ENCODE results near the gene CADM1.

Gene CADM1

GRCh38 chr11:115379528-115379927 is 124.7 kb downstream of the CADM1 start:
- Histone ChIP-seq H3K79me2 (ENCODE audit: control insufficient read depth, low read length) (no peaks in the 10 kb centered on the region), H3K4me1 (ENCODE audit: control insufficient read depth, low read length) (no peaks in the 10 kb centered on the region), H3K9me2 (replicated peaks; ENCODE audit: control insufficient read depth, low read length) (no peaks in the 10 kb centered on the region), H3K36me3 (ENCODE audit: control insufficient read depth, low read length) (no peaks in the 10 kb centered on the region), H3K4me2 (ENCODE audit: low read length) (no peak overlapping the region), H3K4me3 (ENCODE audit: low read length) (no peak overlapping the region), H3F3A (ENCODE audit: control insufficient read depth, insufficient read depth) (no peaks in the 10 kb centered on the region), H4K20me1 (ENCODE audit: control insufficient read depth, insufficient read depth, low read depth, low read length) (no peaks in the 10 kb centered on the region), H3K27me3 (ENCODE audit: control insufficient read depth, low read length) (peaks cover 6% of the 10 kb centered on the region), H3K27ac (ENCODE audit: low read depth, low read length) (no peak overlapping the region), H3K9me3 (ENCODE audit: control insufficient read depth, insufficient read depth, low read length) (no peaks in the 10 kb centered on the region)
- TF ChIP-seq CTCF (IDR thresholded peaks at IDR 0.05; ENCODE audit: low read depth, low read length, poor library complexity, severe bottlenecking) (no peak), EZH2phosphoT487 (IDR thresholded peaks at IDR 0.05; ENCODE audit: borderline replicate concordance, low read length) (no peak)

GRCh38 chr11:115378557-115378956 is 125.7 kb downstream of the CADM1 start:
- no peaks in the 10 kb centered on the region for H3K9me3 ChIP-seq (ENCODE audit: control insufficient read depth, insufficient read depth, low read length)
- no peak overlapping the region for H3K4me2 ChIP-seq (ENCODE audit: low read length)
- H3K27me3 ChIP-seq (ENCODE audit: control insufficient read depth, low read length), result peaks cover 6% of the 10 kb centered on the region; the same call in 1 of the 2 replicates
- no peaks in the 10 kb centered on the region for H3K4me1 ChIP-seq (ENCODE audit: control insufficient read depth, low read length)
- no peaks in the 10 kb centered on the region for H3K36me3 ChIP-seq (ENCODE audit: control insufficient read depth, low read length)
- H3K4me3 ChIP-seq (ENCODE audit: low read length), result no peak overlapping the region
- TF ChIP-seq CTCF (IDR thresholded peaks at IDR 0.05; ENCODE audit: low read depth, low read length, poor library complexity, severe bottlenecking) (no peak), EZH2phosphoT487 (IDR thresholded peaks at IDR 0.05; ENCODE audit: borderline replicate concordance, low read length) (no peak)
- H3K9me2 ChIP-seq (replicated peaks; ENCODE audit: control insufficient read depth, low read length), result no peaks in the 10 kb centered on the region
- no peaks in the 10 kb centered on the region for H3F3A ChIP-seq (ENCODE audit: control insufficient read depth, insufficient read depth)
- no peak overlapping the region for H3K27ac ChIP-seq (ENCODE audit: low read depth, low read length)
- H3K79me2 ChIP-seq (ENCODE audit: control insufficient read depth, low read length), result no peaks in the 10 kb centered on the region
- no peaks in the 10 kb centered on the region for H4K20me1 ChIP-seq (ENCODE audit: control insufficient read depth, insufficient read depth, low read depth, low read length)

DNA sequence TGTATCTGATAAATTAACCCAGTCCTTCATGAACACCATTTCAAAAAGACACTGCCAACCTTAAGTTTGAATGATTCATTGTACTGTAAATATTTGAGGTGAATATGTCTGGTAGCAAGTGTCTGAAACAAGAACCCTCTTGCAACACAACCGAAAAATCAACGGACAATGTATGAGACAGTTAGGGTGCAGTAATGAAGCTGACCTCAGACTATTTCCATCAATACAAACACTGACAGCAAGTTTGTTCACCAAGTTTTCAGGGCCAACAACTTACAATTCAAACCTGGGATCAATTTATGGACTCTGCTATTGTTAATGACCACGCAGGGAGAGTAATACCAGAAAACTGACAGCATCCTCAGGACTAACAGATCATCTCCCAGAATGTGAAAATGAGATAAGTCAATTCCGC is 126.3 kb downstream of the CADM1 start:
- TF ChIP-seq EZH2phosphoT487 (IDR thresholded peaks at IDR 0.05; ENCODE audit: borderline replicate concordance, low read length) (no peak), CTCF (IDR thresholded peaks at IDR 0.05; ENCODE audit: low read depth, low read length, poor library complexity, severe bottlenecking) (no peak)
- Histone ChIP-seq H4K20me1 (ENCODE audit: control insufficient read depth, insufficient read depth, low read depth, low read length) (no peaks in the 10 kb centered on the region), H3K4me2 (ENCODE audit: low read length) (no peak overlapping the region), H3K79me2 (ENCODE audit: control insufficient read depth, low read length) (no peaks in the 10 kb centered on the region), H3K9me2 (replicated peaks; ENCODE audit: control insufficient read depth, low read length) (no peaks in the 10 kb centered on the region), H3K4me1 (ENCODE audit: control insufficient read depth, low read length) (no peaks in the 10 kb centered on the region), H3K36me3 (ENCODE audit: control insufficient read depth, low read length) (no peaks in the 10 kb centered on the region), H3K4me3 (ENCODE audit: low read length) (no peak overlapping the region), H3K9me3 (ENCODE audit: control insufficient read depth, insufficient read depth, low read length) (no peaks in the 10 kb centered on the region), H3F3A (ENCODE audit: control insufficient read depth, insufficient read depth) (no peaks in the 10 kb centered on the region), H3K27me3 (ENCODE audit: control insufficient read depth, low read length) (peaks cover 6% of the 10 kb centered on the region; the same call in 1 of the 2 replicates), H3K27ac (ENCODE audit: low read depth, low read length) (no peak overlapping the region)

DNA sequence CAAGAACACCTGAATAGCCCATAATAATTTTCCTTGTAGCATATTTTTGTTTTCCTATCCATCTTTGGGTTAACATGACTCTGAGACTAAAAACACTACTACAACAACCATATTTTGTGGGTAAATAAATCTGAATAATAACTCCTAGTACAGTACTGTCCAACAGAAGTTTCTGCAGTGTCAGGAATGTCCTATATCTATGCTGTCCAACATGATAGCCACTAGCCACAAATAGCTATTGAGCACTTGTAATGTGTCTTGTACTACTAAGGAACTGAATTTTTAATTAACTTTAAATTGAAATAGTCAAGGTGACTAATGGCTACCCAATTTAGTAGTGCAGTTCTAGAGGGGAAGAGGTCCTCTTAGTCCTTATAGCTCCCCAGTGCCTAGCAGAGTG is 135.6 kb downstream of the CADM1 start:
- Histone ChIP-seq H3K79me2 (ENCODE audit: control insufficient read depth, low read length) (no peaks in the 10 kb centered on the region), H4K20me1 (ENCODE audit: control insufficient read depth, insufficient read depth, low read depth, low read length) (no peaks in the 10 kb centered on the region), H3K4me1 (ENCODE audit: control insufficient read depth, low read length) (no peaks in the 10 kb centered on the region), H3K36me3 (ENCODE audit: control insufficient read depth, low read length) (no peaks in the 10 kb centered on the region), H3K4me3 (ENCODE audit: low read length) (no peak overlapping the region), H3K27me3 (ENCODE audit: control insufficient read depth, low read length) (no peaks in the 10 kb centered on the region), H3K9me3 (ENCODE audit: control insufficient read depth, insufficient read depth, low read length) (no peaks in the 10 kb centered on the region), H3F3A (ENCODE audit: control insufficient read depth, insufficient read depth) (no peaks in the 10 kb centered on the region), H3K9me2 (replicated peaks; ENCODE audit: control insufficient read depth, low read length) (no peaks in the 10 kb centered on the region), H3K27ac (ENCODE audit: low read depth, low read length) (no peak overlapping the region), H3K4me2 (ENCODE audit: low read length) (no peak overlapping the region)
- TF ChIP-seq EZH2phosphoT487 (IDR thresholded peaks at IDR 0.05; ENCODE audit: borderline replicate concordance, low read length) (no peak), CTCF (IDR thresholded peaks at IDR 0.05; ENCODE audit: low read depth, low read length, poor library complexity, severe bottlenecking) (no peak)
